ENCODE data around the gene SYNM.

The SYNM gene

GRCh38 chr15:99143242-99143641 is 38.4 kb downstream of the SYNM start:
- no peak for DNase-seq

DNA sequence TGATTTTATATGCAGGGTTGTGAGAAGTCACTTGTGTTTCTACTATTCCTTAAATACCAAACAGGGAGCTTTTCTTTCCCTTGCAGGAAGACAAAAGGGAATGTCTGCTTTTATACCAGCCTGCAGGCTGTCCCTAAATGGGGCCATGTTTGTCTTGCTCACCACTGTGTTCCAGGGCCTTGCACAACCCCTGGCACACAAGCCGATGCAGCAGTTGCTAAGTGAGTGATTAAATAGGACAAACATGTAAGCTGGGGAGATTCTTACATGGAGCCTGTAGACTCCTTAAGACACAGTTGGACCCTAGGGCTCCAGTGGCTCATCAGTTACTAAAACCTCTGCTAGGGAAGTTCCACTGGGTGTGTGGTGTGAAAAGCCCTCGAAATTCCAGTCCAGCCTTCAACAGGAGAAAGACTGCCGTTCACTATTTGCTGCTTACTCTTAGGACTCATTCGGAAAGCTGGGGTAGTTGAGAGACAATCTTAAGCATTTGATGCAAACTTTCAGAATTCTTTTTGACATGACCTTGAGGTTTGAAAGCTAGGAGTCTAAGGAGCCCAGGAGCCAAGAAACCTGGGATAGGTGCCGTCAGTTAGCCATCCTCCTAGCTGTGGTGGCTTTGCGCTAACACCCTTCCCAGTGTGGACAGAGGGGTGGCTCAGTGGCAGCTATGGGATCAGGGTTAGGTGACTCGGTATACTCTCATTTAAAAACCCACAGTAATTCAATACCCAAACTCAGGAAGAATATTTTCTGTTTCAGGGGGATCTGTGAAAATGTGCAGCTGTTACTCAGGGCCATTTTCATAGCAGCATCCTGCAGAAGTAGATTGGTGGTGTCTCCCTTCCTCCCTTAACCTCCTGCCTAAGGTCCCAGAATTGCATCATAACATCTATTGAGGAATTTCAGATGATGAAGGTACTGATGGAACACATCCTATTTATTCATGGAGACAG is 39.1 kb downstream of the SYNM start:
- DNase-seq, result no peak

GRCh38 chr15:99145005-99145404 is 40.1 kb downstream of the SYNM start:
- DNase-seq, result no peak

- DNase-seq, result no peak
Observed at GRCh38 chr15:99145778-99146177, 40.9 kb downstream of the SYNM start.

DNA sequence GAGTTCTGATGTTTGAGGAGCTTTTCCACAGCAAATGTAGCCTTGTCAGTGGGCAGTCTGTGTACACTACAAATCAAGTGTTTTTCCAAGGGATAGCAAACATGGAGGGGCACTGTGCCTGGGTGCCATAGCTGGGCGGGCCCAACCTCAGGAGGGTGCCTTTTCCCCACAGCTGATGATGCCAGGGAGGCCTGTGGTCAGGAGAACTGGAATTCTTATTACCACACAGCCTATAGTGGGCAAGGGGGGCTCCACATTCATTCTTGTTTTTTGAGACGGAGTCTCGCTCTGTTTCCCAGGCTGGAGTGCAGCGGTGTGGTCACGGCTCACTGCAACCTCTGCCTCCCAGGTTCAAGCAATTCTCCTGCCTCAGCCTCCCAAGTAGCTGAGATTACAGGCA is 41.8 kb downstream of the SYNM start:
- DNase-seq, result no peak

DNA sequence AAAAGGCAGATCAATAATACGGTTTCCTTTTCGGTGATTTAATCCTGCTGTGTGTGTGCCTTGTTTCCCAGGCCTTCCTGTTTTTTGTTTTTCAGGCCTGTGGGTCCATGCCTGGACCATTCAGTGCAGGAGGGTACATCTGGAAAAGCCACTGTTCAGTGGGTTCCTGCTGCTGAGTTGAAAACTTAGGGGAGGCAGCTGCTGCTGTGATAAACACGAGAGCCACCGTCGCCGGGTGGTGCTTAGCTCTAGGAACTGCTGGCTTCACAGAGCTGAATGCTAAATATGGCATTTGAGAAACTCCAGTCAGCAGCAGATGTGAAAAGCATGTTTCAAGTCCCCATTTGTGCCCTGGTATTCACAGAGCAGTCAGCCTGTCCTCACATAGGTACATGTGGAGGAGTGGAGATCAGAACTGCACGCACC is 44.0 kb downstream of the SYNM start:
- no peak for DNase-seq

GRCh38 chr15:99149366-99149765 is 44.5 kb downstream of the SYNM start:
- no peak for DNase-seq

- DNase-seq, result no peak
Observed at GRCh38 chr15:99151156-99151555, 46.3 kb downstream of the SYNM start.

DNA sequence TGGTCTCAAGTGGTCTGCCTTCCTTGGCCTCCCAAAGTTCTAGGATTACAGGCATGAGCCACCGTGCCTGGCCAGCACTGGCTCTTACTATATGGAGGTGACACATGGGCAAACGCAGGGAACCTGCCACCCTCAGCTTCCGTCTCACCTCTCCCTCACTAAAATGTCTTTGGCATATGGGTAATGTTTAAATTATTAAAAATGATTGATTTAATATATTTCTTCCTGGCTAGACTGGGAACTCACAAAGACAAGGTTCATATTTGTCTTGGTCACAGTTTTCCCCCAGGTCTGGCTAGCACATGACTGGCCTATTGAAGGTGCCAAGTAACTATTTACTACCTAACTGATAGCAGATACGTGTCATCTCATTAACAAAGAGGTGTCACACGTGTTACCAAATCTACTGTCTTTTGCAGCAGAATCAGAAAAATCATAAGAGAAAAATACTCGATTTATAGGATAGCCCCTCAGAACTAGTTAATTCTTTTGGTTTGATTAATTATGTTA is 48.2 kb downstream of the SYNM start:
- no peak for DNase-seq

DNA sequence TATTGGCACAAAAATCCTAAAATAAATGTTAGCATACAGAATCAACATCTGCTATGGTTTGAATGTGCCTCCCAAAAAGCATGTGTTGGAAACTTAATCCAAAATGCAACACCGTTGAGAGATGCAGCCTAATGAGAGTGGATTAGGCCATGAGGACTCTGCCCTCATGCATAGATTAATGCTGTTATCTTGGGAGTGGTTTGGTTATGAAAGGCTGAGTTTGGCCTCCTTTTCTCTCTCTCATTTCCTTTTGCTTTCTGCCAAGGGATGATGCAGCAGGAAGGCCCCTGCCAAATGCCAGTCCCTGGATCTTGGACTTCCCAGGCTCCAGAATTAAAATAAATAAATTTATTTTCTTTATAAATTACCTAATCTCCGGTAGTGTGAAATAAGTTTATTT is 49.4 kb downstream of the SYNM start:
- DNase-seq, result no peak

GRCh38 chr15:99155961-99156443 is 51.1 kb downstream of the SYNM start:
- DNase-seq, result no peak

DNA sequence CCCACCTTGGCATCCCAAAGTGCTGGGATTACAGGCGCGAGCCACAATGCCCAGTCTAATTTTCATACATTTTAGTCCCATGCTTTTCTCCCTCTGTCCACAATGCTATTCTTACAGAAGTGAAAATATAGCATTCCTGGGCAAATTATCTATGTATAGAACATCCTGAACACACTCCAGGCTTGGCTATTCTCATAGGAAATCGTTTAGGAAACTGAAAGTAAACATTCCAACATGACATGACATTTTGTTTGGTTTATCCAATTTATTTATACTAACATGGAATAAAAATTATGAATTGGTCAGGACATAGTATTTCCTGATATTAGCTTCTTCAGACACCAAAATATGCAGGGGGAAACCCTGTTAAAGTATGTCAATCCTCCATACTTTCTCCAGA is 52.6 kb downstream of the SYNM start:
- DNase-seq, result no peak

- DNase-seq, result no peak
Observed at GRCh38 chr15:99158626-99159412, 53.9 kb downstream of the SYNM start.

DNA sequence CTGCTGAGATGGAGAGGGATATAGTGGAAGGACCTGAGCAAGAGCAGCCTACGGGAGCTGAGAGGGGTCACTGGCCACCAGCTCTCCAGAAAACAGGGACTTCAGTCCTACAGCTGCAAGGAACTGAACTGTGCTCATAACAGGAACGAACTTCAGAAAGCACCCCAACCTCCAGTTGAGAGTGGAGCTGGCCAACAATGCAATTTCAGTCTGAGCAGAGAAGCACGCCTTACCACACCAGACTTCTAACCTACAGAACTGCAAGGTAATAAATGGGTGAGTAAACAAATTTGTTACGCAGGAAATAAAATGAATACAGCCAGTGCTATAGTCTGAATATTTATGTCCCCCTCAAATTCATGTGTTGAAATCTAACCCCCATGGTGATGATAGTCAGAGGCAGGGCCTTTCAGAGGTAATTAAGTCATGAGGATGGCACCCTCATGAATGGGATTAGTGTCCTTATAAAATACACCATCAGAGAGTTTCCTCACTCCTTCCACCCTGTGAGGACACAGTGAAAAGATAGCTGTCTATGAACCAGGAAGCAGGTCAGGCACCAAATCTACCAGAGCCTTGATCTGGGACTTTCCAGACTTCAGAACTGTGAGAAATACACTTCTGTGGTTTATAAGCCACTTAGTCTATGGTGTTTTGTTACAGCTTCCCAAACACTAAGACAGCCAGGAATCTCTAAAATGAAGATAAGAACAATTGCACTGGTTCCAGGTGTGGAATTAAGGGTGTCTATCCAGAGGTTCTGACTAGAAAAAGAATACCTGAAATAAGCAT is 58.6 kb downstream of the SYNM start:
- no peak for DNase-seq

DNA sequence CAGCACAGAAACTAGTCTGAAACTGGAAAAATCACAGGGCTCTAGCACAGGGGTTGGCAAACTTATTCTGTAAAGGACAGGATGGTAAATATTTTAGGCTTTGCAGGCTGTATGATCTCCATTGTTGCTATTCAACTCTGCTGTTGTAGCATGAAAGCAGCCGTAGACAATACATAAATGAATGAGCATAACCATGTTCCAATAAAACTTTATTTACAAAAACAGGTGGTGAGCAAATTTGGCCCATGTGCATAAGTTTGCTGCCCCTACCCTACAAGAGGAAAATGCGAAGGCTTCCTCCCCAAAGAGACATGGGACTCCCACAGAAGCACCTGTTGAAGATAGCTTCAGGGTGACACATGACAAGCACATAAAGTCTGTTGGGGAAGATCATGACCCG is 59.2 kb downstream of the SYNM start:
- no peak for DNase-seq

GRCh38 chr15:99165020-99165790 is 60.3 kb downstream of the SYNM start:
- no peak for DNase-seq

GRCh38 chr15:99165956-99166689 is 61.2 kb downstream of the SYNM start:
- no peak for DNase-seq

DNA sequence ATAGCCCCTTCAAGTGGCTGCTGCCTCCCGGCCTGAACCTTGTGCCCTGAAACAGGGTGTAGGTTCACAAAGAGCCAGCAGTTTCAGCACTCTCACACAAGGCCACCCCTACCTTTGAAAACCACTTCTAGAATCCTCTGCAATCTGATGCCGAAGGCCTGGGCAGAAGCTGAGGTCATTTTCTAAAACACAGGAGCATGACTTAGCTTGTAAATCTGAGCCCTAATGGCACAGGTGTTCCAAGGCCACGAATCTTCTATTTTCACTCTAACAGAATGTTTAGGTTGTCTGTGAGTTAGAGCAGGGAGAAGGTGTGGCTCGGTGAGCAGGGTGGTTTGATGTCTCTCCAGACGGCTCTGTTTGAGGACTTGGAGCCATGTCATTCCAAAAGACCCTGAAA is 62.3 kb downstream of the SYNM start:
- no peak for DNase-seq

DNA sequence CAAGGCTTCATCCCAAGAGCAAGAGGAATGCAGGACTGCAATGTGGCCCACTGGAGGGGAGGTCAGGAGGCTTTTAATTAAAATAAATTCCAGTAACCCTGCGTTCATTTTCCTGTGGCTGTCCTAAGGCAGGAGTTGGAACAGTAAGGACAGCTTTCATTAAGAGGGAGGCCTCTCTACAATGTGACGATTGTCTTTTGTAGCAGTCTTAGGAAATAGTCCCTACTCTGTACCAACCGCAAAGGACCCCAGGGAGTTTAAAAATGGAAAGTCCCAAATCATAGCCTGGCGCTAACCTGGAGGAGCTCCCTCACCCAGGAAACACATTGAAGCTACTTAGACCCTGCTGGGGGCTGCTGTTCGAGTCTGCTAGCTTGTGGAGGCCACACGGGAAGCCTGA is 62.8 kb downstream of the SYNM start:
- no peak for DNase-seq

- DNase-seq, result no peak
Observed at GRCh38 chr15:99168601-99169580, 64.0 kb downstream of the SYNM start.
